AML-193 (cell line): ENCODE results near the gene TAF4.
"Not testable (repeated sequence)": the region's sequence is repeated elsewhere in the genome, so short reads cannot be mapped to it uniquely, and the experiment has no call there.

Source experiments
- DNase-seq, 2 experiments: peaks; one replicate each; lab custom pipeline; 2025; lab: John Stamatoyannopoulos, UW

Gene TAF4

GRCh38 chr20:61948056-61948455 is 117.6 kb downstream of the TAF4 start:
- not testable (repeated sequence) for DNase-seq

- DNase-seq, result not testable (repeated sequence)
These were observed 120.2 kb downstream of the TAF4 start for GRCh38 chr20:61945495-61945894.

- DNase-seq, result not testable (repeated sequence)
These were observed 120.7 kb downstream of the TAF4 start for GRCh38 chr20:61944967-61945366.

GRCh38 chr20:61942526-61942925 is 123.2 kb downstream of the TAF4 start:
- no peak for DNase-seq

- DNase-seq, result no peak
These were observed 123.8 kb downstream of the TAF4 start for GRCh38 chr20:61941721-61942405.

- DNase-seq, result no peak
These were observed 124.5 kb downstream of the TAF4 start for GRCh38 chr20:61940976-61941720.

GRCh38 chr20:61940491-61940890 is 125.2 kb downstream of the TAF4 start:
- DNase-seq, result no peak

GRCh38 chr20:61939691-61940360 is 125.9 kb downstream of the TAF4 start:
- DNase-seq, result no peak

GRCh38 chr20:61938839-61939690 is 126.6 kb downstream of the TAF4 start:
- DNase-seq, result no peak

- DNase-seq, result no peak
These were observed 127.5 kb downstream of the TAF4 start for GRCh38 chr20:61937963-61938838.

GRCh38 chr20:61937146-61937962 is 128.3 kb downstream of the TAF4 start:
- DNase-seq, result no peak

- DNase-seq, result no peak
These were observed 129.0 kb downstream of the TAF4 start for GRCh38 chr20:61936701-61937131.

- no peak for DNase-seq
These were observed 129.6 kb downstream of the TAF4 start for GRCh38 chr20:61935926-61936700.

GRCh38 chr20:61934716-61935530 is 130.8 kb downstream of the TAF4 start:
- no peak for DNase-seq

- DNase-seq, result no peak
These were observed 131.5 kb downstream of the TAF4 start for GRCh38 chr20:61933951-61934715.

GRCh38 chr20:61933481-61933950 is 132.2 kb downstream of the TAF4 start:
- no peak for DNase-seq

- no peak for DNase-seq
These were observed 132.8 kb downstream of the TAF4 start for GRCh38 chr20:61932711-61933480.
